ENCODE data around the gene SYNE4. TPM values are rescaled to one million over a fixed set of nuclear protein-coding genes. Genes with fewer than 3 reads are reported as not detected.
A peak's percentile ranks its signal among the peaks of the same experiment; 100 is the strongest.

Gene SYNE4
- total and polyA plus RNA-seq, 2 of the 13 experiments (the other 11 are each of a cell fraction or from before 2014, with no cell fraction given) = 13.7 to 23.0 TPM

DNA sequence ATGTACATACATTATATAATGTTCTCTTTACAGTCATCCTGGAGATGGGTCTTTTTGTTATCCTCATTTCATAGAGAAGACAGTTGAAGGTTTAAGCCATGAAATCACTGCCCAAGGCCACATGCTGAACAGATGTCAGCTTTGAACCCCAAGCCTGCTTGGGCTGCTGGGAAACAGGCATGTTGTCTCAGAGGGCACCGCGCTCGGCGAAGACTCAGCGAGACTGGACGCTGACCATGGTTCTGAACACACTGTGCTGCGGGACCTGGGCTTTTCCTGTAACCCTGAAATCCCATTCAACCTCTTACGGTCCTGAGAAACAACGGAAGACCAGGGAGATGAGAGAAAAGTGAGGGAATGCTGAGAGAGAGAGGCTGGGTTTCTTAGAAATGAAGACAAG lies 45.1 kb downstream of the SYNE4 start (continued):
- TF ChIP-seq, protein P1, sequence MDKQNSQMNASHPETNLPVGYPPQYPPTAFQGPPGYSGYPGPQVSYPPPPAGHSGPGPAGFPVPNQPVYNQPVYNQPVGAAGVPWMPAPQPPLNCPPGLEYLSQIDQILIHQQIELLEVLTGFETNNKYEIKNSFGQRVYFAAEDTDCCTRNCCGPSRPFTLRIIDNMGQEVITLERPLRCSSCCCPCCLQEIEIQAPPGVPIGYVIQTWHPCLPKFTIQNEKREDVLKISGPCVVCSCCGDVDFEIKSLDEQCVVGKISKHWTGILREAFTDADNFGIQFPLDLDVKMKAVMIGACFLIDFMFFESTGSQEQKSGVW (CRISPR knock-in tag; IDR thresholded peaks at IDR 0.05; ENCODE audit: borderline replicate concordance) = no peak
- TF ChIP-seq NPAS2 (CRISPR knock-in tag; IDR thresholded peaks at IDR 0.05; ENCODE audit: borderline replicate concordance) (no peak), ZNF354B (CRISPR knock-in tag; IDR thresholded peaks at IDR 0.05) (no peak), ZNF615 (CRISPR knock-in tag; IDR thresholded peaks at IDR 0.05; ENCODE audit: borderline replicate concordance) (no peak), HES4 (CRISPR knock-in tag; IDR thresholded peaks at IDR 0.05; ENCODE audit: borderline replicate concordance) (no peak), HDAC6 (IDR thresholded peaks at IDR 0.05; ENCODE audit: low read depth, low read length) (no peak), FOXK2 (IDR thresholded peaks at IDR 0.05) (no peak), HNRNPL (IDR thresholded peaks at IDR 0.05; ENCODE audit: low read depth, low read length) (no peak), ZNF564 (CRISPR knock-in tag; IDR thresholded peaks at IDR 0.05) (peak; percentile 44; the same call in 1 of the 2 replicates), ARNT2 (CRISPR knock-in tag; IDR thresholded peaks at IDR 0.05; ENCODE audit: low read depth) (peak; percentile 53; the same call in 1 of the 2 replicates), ESRRA (CRISPR knock-in tag; IDR thresholded peaks at IDR 0.05; ENCODE audit: low read depth) (no peak), ZKSCAN8 (CRISPR knock-in tag; IDR thresholded peaks at IDR 0.05; ENCODE audit: borderline replicate concordance) (no peak), MAFG (CRISPR knock-in tag; IDR thresholded peaks at IDR 0.05) (no peak), ZNF232 (CRISPR knock-in tag; IDR thresholded peaks at IDR 0.05; ENCODE audit: borderline replicate concordance) (peak; percentile 92), YEATS4 (CRISPR knock-in tag; IDR thresholded peaks at IDR 0.05; ENCODE audit: borderline replicate concordance) (0 out of 2 replicates have a peak, but pooled peaks have one; percentile 21), ZNF772 (CRISPR knock-in tag; IDR thresholded peaks at IDR 0.05) (no peak), SMARCC2 (IDR thresholded peaks at IDR 0.05) (no peak), ZNF737 (CRISPR knock-in tag; IDR thresholded peaks at IDR 0.05; ENCODE audit: borderline replicate concordance) (0 out of 2 replicates have a peak, but pooled peaks have one; percentile 51), ZNF660 (CRISPR knock-in tag; IDR thresholded peaks at IDR 0.05; ENCODE audit: borderline replicate concordance, low read depth) (no peak), PHF21A (CRISPR knock-in tag; IDR thresholded peaks at IDR 0.05) (no peak), ATAD3A (CRISPR knock-in tag; IDR thresholded peaks at IDR 0.05) (0 out of 2 replicates have a peak, but pooled peaks have one; percentile 60), KLF6 (CRISPR knock-in tag; IDR thresholded peaks at IDR 0.05) (peak; percentile 89; the same call in 1 of the 2 replicates)
- TF ChIP-seq, protein P2, sequence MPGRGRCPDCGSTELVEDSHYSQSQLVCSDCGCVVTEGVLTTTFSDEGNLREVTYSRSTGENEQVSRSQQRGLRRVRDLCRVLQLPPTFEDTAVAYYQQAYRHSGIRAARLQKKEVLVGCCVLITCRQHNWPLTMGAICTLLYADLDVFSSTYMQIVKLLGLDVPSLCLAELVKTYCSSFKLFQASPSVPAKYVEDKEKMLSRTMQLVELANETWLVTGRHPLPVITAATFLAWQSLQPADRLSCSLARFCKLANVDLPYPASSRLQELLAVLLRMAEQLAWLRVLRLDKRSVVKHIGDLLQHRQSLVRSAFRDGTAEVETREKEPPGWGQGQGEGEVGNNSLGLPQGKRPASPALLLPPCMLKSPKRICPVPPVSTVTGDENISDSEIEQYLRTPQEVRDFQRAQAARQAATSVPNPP (CRISPR knock-in tag; IDR thresholded peaks at IDR 0.05) = no peak
- TF ChIP-seq, protein P3, sequence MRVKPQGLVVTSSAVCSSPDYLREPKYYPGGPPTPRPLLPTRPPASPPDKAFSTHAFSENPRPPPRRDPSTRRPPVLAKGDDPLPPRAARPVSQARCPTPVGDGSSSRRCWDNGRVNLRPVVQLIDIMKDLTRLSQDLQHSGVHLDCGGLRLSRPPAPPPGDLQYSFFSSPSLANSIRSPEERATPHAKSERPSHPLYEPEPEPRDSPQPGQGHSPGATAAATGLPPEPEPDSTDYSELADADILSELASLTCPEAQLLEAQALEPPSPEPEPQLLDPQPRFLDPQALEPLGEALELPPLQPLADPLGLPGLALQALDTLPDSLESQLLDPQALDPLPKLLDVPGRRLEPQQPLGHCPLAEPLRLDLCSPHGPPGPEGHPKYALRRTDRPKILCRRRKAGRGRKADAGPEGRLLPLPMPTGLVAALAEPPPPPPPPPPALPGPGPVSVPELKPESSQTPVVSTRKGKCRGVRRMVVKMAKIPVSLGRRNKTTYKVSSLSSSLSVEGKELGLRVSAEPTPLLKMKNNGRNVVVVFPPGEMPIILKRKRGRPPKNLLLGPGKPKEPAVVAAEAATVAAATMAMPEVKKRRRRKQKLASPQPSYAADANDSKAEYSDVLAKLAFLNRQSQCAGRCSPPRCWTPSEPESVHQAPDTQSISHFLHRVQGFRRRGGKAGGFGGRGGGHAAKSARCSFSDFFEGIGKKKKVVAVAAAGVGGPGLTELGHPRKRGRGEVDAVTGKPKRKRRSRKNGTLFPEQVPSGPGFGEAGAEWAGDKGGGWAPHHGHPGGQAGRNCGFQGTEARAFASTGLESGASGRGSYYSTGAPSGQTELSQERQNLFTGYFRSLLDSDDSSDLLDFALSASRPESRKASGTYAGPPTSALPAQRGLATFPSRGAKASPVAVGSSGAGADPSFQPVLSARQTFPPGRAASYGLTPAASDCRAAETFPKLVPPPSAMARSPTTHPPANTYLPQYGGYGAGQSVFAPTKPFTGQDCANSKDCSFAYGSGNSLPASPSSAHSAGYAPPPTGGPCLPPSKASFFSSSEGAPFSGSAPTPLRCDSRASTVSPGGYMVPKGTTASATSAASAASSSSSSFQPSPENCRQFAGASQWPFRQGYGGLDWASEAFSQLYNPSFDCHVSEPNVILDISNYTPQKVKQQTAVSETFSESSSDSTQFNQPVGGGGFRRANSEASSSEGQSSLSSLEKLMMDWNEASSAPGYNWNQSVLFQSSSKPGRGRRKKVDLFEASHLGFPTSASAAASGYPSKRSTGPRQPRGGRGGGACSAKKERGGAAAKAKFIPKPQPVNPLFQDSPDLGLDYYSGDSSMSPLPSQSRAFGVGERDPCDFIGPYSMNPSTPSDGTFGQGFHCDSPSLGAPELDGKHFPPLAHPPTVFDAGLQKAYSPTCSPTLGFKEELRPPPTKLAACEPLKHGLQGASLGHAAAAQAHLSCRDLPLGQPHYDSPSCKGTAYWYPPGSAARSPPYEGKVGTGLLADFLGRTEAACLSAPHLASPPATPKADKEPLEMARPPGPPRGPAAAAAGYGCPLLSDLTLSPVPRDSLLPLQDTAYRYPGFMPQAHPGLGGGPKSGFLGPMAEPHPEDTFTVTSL (CRISPR knock-in tag; IDR thresholded peaks at IDR 0.05; ENCODE audit: borderline replicate concordance) = no peak

Data from HepG2 (cell line).